ENCODE data around the gene MTLN. TPM values are rescaled to one million over a fixed set of nuclear protein-coding genes. Genes with fewer than 3 reads are reported as not detected.
"Not testable (repeated sequence)": the region's sequence is repeated elsewhere in the genome, so short reads cannot be mapped to it uniquely, and the experiment has no call there.

MTLN gene
- polyA plus RNA-seq, 1 experiment, result 6.0 TPM

- Histone ChIP-seq H3K9me3 (ENCODE audit: control insufficient read depth, insufficient read depth, low read length) (no peaks in the 10 kb centered on the region), H3K27me3 (ENCODE audit: control insufficient read depth, insufficient read depth, low read length) (peaks cover 24% of the 10 kb centered on the region), H3K4me3 (ENCODE audit: low read depth, low read length) (no peak overlapping the region), H3K27ac (ENCODE audit: low read depth, low read length) (no peak overlapping the region)
- TF ChIP-seq CTCF (IDR thresholded peaks at IDR 0.05; ENCODE audit: low read depth, low read length), result no peak
- POLR2A ChIA-PET, result no interaction called here
- CTCF ChIA-PET, result no interaction called here
- DNase-seq (ENCODE audit: low read depth, low spot score), result no peak
Observed at GRCh38 chr2:110221938-110222337, 9.6 kb upstream of the MTLN start.

GRCh38 chr2:110220190-110220564, 7.8 kb upstream of the MTLN start:
- no peaks in the 10 kb centered on the region for H3K9me3 ChIP-seq (ENCODE audit: control insufficient read depth, insufficient read depth, low read length)
- H3K27me3 ChIP-seq (ENCODE audit: control insufficient read depth, insufficient read depth, low read length), result peaks cover 27% of the 10 kb centered on the region
- no peak for DNase-seq (ENCODE audit: low read depth, low spot score)
- POLR2A ChIA-PET, result no interaction called here
- no peak overlapping the region for H3K4me3 ChIP-seq (ENCODE audit: low read depth, low read length)
- CTCF ChIA-PET, result no interaction called here
- no peak overlapping the region for H3K27ac ChIP-seq (ENCODE audit: low read depth, low read length)
- TF ChIP-seq CTCF (IDR thresholded peaks at IDR 0.05; ENCODE audit: low read depth, low read length), result no peak

GRCh38 chr2:110219496-110220189, 7.3 kb upstream of the MTLN start:
- POLR2A ChIA-PET, result no interaction called here
- Histone ChIP-seq H3K27ac (ENCODE audit: low read depth, low read length) (peak overlapping the region; percentile 12), H3K27me3 (ENCODE audit: control insufficient read depth, insufficient read depth, low read length) (peaks cover 30% of the 10 kb centered on the region), H3K9me3 (ENCODE audit: control insufficient read depth, insufficient read depth, low read length) (no peaks in the 10 kb centered on the region), H3K4me3 (ENCODE audit: low read depth, low read length) (no peak overlapping the region)
- no peak for DNase-seq (ENCODE audit: low read depth, low spot score)
- CTCF ChIA-PET, result no interaction called here
- no peak for TF ChIP-seq CTCF (IDR thresholded peaks at IDR 0.05; ENCODE audit: low read depth, low read length)

GRCh38 chr2:110218889-110219288, 6.5 kb upstream of the MTLN start:
- POLR2A ChIA-PET, CTCF ChIA-PET: not testable (repeated sequence)
- peaks cover 36% of the 10 kb centered on the region for H3K27me3 ChIP-seq (ENCODE audit: control insufficient read depth, insufficient read depth, low read length)

GRCh38 chr2:110216803-110217202, 4.5 kb upstream of the MTLN start:
- no peak for DNase-seq (ENCODE audit: low read depth, low spot score)
- TF ChIP-seq CTCF (IDR thresholded peaks at IDR 0.05; ENCODE audit: low read depth, low read length), result no peak

More at GRCh38 chr2:110218889-110219288, 6.5 kb upstream of the MTLN start:
- H3K4me3 ChIP-seq (ENCODE audit: low read depth, low read length); H3K9me3 ChIP-seq (ENCODE audit: control insufficient read depth, insufficient read depth, low read length); DNase-seq (ENCODE audit: low read depth, low spot score); H3K27ac ChIP-seq (ENCODE audit: low read depth, low read length): not testable (repeated sequence)

More at GRCh38 chr2:110216803-110217202, 4.5 kb upstream of the MTLN start:
- ChIA-PET POLR2A (no interaction called here), CTCF (no interaction called here)
- Histone ChIP-seq H3K27me3 (ENCODE audit: control insufficient read depth, insufficient read depth, low read length) (peaks cover 27% of the 10 kb centered on the region), H3K9me3 (ENCODE audit: control insufficient read depth, insufficient read depth, low read length) (peaks cover 4% of the 10 kb centered on the region), H3K4me3 (ENCODE audit: low read depth, low read length) (no peak overlapping the region), H3K27ac (ENCODE audit: low read depth, low read length) (no peak overlapping the region)
